Fibroblast of villous mesenchyme (primary cell): ENCODE results near the gene NIN. TPM values are rescaled to one million over a fixed set of nuclear protein-coding genes. Genes with fewer than 3 reads are reported as not detected.
A peak's percentile ranks its signal among the peaks of the same experiment; 100 is the strongest.

Experiments used
- DNase-seq: peaks from one replicate; pipeline ENCODE4 v3.0.0-alpha.2; 2010; ENCODE audit warnings: low read depth
- H3K4me3 ChIP-seq: 2 replicates; pipeline ENCODE4 v1.5.1; 2011; ENCODE audit warnings: low read depth, mild to moderate bottlenecking, low read length
- total RNA-seq: library from RNA; depleted of rRNA; stranded (reverse); fragments of >200 nt; gene quantifications from 2 replicates; pipeline ENCODE4 v1.2.3, GENCODE V29; 2012
- TF ChIP-seq, protein P1 (sequence below): IDR thresholded peaks from 2 replicates; pipeline ENCODE4 v1.5.1; 2012; ENCODE audit warnings: low read depth, mild to moderate bottlenecking, low read length; ENCODE audit not compliant: insufficient read depth

The NIN gene
- total RNA-seq, 1 donor, result 29.8 TPM

DNA sequence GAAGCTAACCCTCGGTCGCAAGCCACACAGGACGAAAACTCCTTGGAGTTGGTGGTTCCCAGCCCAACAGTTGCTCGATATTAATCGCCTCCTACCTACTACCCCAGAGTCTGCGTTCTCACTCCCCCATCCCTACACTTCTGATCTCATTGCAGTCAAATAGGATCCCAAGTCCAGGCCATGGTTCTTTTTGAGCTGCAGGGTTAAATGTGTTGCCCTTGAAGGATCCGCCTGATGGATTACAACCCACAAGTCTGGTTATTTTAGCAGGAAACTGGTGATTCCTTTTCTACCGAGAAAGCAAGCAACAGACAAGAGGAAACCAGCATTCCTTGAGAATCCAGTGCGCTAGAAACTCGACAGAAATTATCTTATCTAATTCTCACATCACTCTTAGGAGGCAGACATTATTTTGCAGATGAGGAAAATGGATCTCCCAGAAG, 785 bp upstream of the NIN start:
- TF ChIP-seq, protein P1, sequence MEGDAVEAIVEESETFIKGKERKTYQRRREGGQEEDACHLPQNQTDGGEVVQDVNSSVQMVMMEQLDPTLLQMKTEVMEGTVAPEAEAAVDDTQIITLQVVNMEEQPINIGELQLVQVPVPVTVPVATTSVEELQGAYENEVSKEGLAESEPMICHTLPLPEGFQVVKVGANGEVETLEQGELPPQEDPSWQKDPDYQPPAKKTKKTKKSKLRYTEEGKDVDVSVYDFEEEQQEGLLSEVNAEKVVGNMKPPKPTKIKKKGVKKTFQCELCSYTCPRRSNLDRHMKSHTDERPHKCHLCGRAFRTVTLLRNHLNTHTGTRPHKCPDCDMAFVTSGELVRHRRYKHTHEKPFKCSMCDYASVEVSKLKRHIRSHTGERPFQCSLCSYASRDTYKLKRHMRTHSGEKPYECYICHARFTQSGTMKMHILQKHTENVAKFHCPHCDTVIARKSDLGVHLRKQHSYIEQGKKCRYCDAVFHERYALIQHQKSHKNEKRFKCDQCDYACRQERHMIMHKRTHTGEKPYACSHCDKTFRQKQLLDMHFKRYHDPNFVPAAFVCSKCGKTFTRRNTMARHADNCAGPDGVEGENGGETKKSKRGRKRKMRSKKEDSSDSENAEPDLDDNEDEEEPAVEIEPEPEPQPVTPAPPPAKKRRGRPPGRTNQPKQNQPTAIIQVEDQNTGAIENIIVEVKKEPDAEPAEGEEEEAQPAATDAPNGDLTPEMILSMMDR, result no peak
- DNase-seq, result no peak

DNA sequence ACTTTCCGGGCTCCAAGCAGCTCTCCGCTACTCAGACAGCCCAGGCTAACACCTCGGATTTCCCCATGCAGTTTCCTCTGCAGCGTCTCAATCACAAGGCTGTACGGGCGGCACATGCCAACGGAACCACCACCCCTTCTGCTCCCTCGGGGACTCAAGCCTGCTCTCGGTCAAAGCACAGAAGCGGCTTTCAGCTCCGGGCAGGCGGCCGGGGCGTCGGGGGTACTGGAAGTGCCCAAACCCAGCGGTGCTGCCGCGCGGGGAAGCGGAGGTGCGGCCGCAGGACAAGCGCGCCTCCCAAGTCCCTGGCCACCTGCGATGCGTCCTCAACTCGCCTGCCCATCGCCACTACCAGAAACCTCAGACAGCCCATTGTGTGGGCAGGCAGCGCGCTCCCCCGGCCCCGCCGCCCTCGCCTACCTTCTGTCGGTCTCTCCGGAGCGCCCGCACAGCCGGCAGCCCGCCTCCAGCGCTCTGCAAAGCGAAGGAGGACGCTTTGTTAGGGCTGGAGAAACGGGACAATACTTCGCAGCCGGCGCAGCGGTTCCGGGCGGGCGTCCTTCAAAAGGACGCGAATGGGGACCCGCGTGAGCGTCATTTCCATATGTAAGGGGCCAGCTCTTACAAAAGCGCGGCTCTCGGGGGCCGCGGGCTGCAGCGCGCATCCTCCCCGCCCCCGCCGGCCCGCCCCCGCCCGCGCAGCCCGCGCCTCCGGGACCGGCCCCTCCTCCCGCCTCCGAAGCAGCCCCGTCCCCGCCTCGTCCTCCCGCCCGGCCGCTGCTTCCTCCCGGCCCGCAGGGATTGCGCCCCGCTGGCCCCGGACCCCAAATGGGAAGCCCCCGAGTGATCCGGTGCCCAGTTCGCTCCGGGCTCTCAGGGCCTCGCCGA, 674 bp downstream of the NIN start:
- TF ChIP-seq, protein P1, result no peak
- H3K4me3 ChIP-seq, result peak overlapping the region; percentile 77
- DNase-seq, result peak; percentile 47

More for the DNA sequence above, 785 bp upstream of the NIN start:
- H3K4me3 ChIP-seq, result peak overlapping the region; percentile 74

DNA sequence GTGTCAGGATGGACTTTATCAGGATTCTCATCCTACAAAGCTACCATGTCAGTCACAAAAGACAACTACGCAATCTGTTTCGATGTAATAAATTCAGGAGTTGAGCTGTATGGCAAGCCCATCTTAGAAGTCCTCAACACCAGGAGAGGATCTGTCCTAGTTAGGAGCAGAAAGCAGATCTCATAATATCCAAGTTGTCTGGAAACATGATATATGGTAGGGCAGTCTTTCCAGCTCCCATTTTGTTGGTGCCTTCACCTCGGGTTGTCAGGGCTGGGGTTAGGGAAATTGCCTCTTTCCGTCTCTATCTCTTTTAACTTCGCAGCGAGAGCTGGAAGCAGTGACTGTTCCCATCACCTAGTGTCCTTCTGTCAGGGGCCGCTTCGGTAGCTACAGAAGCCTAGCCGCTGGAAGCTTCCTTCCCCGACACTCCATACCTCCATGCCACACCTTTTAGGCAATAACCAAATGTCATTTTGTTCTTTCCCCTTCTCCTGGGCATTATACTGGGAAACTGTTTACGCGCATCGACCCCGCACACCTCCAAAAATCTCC, 1.4 kb downstream of the NIN start:
- H3K4me3 ChIP-seq, result peak overlapping the region; percentile 77
- TF ChIP-seq, protein P1, result no peak
- no peak for DNase-seq

DNA sequence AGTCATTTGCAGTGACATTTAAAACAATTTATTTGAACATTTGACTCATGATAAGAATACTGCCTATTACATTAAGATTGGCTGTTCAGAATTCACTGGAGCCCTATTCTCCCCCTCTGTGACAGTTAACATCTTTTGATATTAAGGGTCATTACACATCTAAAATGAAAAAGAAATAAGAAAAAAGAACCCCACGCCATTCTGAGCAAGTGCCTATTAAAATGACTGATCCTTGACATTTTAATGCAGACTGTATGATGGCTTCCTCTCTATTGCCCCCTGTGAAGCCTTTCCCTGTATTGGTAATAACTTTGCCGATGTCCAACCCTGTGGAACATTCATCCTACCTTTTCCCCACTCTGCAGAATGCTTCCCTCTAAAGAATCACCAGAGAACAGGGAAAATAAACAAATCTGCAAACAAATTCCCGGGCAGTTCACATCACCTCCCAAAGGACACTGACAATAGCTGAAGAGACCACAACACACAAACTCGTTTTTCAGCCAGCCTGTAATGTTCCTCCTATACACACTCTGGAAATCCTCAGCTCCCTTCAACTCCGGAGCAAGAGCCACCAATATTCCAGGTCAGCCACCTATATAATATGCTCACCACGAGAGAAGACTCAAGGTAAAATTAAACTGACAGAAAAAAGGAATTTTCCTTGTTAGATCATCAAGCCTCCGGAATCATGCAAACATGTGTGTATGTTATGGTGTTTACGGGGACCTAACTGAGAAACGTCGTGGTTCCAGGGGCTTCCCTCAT, 2.1 kb downstream of the NIN start:
- TF ChIP-seq, protein P1, result no peak
- peak overlapping the region; percentile 77 for H3K4me3 ChIP-seq
- DNase-seq, result no peak

DNA sequence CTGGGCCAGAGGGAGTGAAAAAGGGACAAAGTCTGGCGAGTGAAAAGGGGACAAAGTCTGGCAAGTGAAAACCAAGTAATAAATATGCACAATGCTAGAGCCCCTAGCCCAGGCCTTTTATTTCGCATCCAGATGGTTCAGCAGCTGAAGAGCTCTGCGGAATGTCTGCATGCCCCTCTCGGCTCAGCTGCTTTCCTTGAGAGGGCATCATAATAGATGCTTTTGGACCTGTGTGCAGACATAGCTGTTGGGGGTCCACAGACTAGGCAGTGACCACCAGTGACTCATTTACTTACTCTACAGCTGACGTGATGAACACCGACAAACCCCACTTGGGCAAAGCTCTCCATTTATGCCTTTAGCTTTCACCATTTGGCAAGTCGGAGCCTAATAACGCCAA, 4.3 kb downstream of the NIN start:
- no peak for DNase-seq
- TF ChIP-seq, protein P1, result no peak

DNA sequence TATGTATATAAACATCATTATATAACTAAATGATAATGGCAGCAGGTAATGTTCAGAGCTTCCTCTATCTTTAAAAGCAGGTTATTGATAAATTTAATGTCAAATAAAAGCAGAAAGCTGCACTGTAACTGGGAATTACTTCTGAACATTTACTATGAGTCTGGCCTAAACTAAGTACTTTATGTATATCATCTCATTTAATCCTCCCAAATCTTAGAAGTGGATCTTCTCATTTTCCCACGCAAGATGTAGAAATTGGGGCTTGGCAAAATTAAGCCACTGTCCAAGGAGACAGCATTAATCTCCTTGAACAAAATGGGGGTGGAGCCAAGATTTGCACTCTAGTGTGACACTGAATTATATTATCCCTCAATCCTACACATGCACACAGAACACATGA, 5.7 kb downstream of the NIN start:
- no peak for DNase-seq
- no peak overlapping the region for H3K4me3 ChIP-seq
- TF ChIP-seq, protein P1, result no peak

More for the DNA sequence above, 4.3 kb downstream of the NIN start:
- H3K4me3 ChIP-seq, result no peak overlapping the region
